GM12872 (cell line): Measurements from ENCODE around the gene CHSY1.
A peak's percentile ranks its signal among the peaks of the same experiment; 100 is the strongest.

Experiments used
- TF ChIP-seq, protein P1 (sequence below): IDR thresholded peaks from 3 replicates; pipeline ENCODE4 v1.5.1; 2011; ENCODE audit warnings: low read depth, mild to moderate bottlenecking, low read length, moderate library complexity; ENCODE audit not compliant: insufficient read depth

The CHSY1 gene

GRCh38 chr15:101273534-101273933 lies 21.7 kb upstream of the CHSY1 start:
- TF ChIP-seq, protein P1, sequence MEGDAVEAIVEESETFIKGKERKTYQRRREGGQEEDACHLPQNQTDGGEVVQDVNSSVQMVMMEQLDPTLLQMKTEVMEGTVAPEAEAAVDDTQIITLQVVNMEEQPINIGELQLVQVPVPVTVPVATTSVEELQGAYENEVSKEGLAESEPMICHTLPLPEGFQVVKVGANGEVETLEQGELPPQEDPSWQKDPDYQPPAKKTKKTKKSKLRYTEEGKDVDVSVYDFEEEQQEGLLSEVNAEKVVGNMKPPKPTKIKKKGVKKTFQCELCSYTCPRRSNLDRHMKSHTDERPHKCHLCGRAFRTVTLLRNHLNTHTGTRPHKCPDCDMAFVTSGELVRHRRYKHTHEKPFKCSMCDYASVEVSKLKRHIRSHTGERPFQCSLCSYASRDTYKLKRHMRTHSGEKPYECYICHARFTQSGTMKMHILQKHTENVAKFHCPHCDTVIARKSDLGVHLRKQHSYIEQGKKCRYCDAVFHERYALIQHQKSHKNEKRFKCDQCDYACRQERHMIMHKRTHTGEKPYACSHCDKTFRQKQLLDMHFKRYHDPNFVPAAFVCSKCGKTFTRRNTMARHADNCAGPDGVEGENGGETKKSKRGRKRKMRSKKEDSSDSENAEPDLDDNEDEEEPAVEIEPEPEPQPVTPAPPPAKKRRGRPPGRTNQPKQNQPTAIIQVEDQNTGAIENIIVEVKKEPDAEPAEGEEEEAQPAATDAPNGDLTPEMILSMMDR = no peak

DNA sequence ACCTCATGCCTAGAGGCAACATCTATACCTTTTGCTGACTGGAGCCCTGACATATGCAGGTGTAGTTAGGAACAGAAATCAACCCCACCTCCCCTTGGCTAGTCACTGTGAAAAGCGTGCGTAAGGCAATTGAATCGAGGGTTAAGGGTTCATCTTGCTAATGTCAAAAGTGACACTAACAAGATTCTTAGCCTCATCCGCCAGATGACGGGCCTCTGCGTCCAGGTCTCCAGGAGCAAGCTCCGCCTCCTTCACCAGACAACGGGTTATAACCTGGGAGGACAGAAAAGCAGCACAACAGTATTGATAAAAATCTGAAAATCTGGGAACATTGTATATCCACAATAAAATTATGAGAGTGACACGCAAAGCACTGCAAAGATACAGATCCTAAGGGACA lies 20.7 kb upstream of the CHSY1 start:
- TF ChIP-seq, protein P1 = no peak

- TF ChIP-seq, protein P1 = peak; percentile 58
These were observed 17.8 kb upstream of the CHSY1 start for GRCh38 chr15:101269479-101270223.

DNA sequence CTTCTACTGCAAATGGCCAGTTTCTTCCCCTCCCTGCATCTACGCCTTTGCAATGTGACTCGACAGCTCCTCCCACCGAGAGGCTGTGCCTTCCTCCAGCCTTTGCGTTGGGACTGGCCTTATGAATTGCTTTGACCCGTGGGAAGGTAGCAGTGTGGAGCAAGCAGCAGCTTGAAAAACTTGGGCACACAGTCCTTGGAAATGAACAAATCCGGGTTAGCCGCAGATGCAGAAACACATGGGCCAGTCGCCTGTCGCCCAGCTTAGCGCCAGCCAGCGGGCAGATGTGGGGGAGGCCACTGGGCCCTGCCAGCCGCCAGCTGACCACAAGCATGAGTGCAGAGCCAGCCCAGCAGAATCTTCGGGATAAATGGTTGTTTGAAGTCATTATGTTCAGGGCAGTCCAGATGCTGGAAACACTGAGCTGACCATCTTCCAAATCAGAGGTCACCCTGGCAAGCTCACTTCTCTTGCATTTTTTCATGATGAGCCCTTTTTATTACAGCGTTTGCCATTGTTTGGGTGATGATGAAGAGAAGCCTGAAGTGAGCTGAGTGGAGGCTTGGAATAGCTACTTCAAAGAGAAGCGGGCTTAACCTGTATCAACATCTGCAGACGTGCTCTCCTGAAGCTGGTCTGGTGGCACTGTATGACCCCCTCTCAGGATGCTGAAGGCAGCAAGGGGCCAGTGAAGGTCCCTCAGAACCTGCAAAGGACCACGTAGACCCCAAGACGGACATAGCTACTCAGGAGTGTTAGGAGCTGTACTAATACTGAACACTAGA lies 15.7 kb upstream of the CHSY1 start:
- TF ChIP-seq, protein P1 = no peak

DNA sequence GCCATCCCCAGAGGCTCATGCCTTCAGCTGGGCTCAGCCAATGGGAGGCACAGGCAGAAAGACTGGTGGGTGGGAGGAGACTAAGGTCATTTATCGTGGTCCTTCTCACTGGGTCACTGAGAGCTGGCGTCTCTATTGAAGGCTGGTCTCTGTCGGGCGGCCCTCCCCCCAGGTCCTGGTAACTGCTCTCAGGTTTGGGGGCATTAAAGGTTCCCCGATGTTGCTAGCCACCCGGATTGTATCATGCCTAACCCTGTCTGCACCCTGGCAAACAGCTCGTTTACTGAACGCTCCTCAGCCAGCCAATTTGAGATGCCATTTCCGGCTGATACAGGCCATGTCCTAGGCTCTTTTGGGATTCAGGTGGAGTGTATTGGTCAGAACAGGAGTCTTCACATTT lies 14.9 kb upstream of the CHSY1 start:
- TF ChIP-seq, protein P1 = no peak

DNA sequence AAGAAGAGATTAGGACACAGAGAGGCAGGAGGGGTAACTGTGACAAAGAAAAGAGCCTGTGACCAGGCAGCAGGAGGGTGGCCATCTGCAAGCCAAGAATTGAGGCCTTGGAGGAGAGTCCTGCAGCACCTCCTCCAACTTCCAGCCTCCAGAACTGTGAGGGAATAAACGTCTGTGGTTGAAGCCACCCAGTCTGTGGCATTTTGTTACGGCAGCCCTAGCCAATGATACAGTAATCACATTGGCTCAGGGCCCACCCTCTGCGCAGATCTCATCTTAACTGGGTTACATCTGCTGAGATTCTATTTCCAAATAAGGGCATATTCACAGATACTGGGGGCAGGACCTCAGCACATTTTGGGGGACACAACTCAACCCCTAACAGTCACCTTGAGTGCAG lies 14.2 kb upstream of the CHSY1 start:
- TF ChIP-seq, protein P1 = no peak

DNA sequence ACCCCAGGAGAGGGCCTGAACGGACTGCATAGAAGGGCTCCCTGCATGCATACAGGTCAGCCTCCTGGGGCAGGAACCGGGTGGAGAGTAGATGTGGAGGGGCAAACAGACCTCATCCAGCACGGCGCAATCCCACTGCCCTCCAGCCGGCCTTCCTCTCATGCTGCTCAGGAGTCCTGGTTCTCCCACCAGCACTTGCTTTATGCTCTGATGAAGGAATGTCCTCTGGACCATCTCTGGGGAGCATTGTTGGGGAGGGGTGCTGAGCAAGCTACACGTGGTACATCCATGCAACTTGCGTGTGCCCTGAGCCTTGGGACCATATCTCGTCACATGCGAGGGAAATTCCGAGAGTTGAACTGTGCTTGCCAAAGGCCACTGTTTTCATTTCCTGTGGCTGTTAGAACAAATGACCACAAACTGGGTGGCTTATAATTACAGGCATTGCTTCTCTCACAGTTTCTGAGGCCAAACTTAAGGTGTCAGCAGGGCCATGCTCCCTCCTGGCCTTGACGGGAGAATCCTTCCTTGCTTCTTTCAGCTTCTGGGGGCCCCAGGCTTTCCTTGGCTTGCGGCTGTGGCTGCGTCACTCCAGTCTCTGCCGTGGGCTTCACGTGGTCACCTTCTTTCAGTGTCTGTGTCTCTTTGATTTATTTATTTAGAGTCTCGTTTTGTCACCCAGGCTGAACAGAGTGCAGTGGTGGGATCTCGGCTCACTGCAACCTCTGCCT lies 13.2 kb upstream of the CHSY1 start:
- TF ChIP-seq, protein P1 = no peak
